Left hindlimb (tissue), 1 donor: ENCODE results near the gene ZGPAT.
A peak's percentile ranks its signal among the peaks of the same experiment; 100 is the strongest.
"Not testable (repeated sequence)": the region's sequence is repeated elsewhere in the genome, so short reads cannot be mapped to it uniquely, and the experiment has no call there.

ENCODE experiments used
- DNase-seq: peaks from one replicate; pipeline ENCODE4 v3.0.0-alpha.2; 2018

Gene ZGPAT

GRCh38 chr20:63707558-63708300 is at the start of gene ZGPAT, which contains the start of gene ARFRP1:
TSS of gene ZGPAT (plus strand) at chr20:63708039. CDS start at chr20:63708581, 542 bp downstream.
TSS of gene ARFRP1 (minus strand) at chr20:63707976. CDS start at chr20:63707091, 885 bp downstream.
- peak; percentile 91 for DNase-seq

GRCh38 chr20:63658749-63659187 is 49.1 kb upstream of the ZGPAT start:
- no peak for DNase-seq

GRCh38 chr20:63659370-63659769 is 48.5 kb upstream of the ZGPAT start:
- DNase-seq, result no peak

- not testable (repeated sequence) for DNase-seq
These were observed 47.7 kb upstream of the ZGPAT start for GRCh38 chr20:63660174-63660573.

GRCh38 chr20:63660622-63661021 is 47.2 kb upstream of the ZGPAT start:
- DNase-seq, result no peak

- no peak for DNase-seq
These were observed 46.7 kb upstream of the ZGPAT start for GRCh38 chr20:63661108-63661507.

GRCh38 chr20:63661959-63662812 is 45.7 kb upstream of the ZGPAT start:
- DNase-seq, result no peak

- DNase-seq, result no peak
These were observed 45.0 kb upstream of the ZGPAT start for GRCh38 chr20:63662813-63663189.

GRCh38 chr20:63663332-63664066 is 44.3 kb upstream of the ZGPAT start:
- DNase-seq, result no peak

GRCh38 chr20:63664143-63664851 is 43.5 kb upstream of the ZGPAT start:
- DNase-seq, result no peak

GRCh38 chr20:63664861-63665594 is 42.8 kb upstream of the ZGPAT start:
- DNase-seq, result no peak

GRCh38 chr20:63665708-63666107 is 42.1 kb upstream of the ZGPAT start:
- no peak for DNase-seq

GRCh38 chr20:63667858-63668257 is 40.0 kb upstream of the ZGPAT start:
- no peak for DNase-seq

GRCh38 chr20:63668351-63668750 is 39.5 kb upstream of the ZGPAT start:
- no peak for DNase-seq

- not testable (repeated sequence) for DNase-seq
These were observed 36.1 kb upstream of the ZGPAT start for GRCh38 chr20:63671695-63672094.

- no peak for DNase-seq
These were observed 35.2 kb upstream of the ZGPAT start for GRCh38 chr20:63672666-63673065.

- DNase-seq, result no peak
These were observed 33.9 kb upstream of the ZGPAT start for GRCh38 chr20:63673951-63674350.

- DNase-seq, result no peak
These were observed 32.0 kb upstream of the ZGPAT start for GRCh38 chr20:63675681-63676368.

GRCh38 chr20:63678071-63678470 is 29.8 kb upstream of the ZGPAT start:
- no peak for DNase-seq

- no peak for DNase-seq
These were observed 29.0 kb upstream of the ZGPAT start for GRCh38 chr20:63678667-63679465.
